ENCODE data around the gene DIPK1B.
A peak's percentile ranks its signal among the peaks of the same experiment; 100 is the strongest.

The DIPK1B gene

DNA sequence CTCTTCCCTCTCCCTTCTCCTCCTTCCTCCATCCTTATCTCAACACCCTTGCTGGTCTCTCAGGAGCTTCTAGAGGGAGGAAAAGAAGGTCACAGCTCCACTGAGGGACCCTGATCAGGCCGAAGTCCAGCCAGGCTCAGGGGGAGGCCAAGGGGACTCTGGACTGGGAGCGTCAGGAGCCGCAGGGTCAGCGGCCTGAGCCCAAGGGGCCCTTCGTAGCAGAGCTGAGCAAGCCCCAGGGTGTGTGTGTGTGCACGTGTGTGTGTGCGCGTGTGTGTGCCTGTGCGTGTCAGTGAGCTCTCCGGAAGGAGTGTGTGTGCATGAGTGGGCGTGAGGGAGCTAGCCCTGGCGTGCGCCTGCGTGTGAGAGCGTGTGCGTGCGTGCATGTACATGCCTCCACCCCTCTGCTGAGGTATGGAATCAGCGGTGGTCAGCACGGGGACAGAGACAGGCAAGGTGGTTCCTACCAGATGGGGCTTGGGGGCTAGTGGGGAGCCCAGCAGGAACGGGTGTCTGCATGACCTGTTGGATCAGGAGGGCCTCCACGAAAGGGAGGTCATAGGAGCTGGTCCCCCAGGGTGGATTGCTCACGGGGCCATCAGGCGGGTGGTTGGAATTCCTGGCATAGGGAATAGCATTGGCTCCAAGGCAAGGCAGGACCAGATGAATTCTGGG, 15.1 kb upstream of the DIPK1B start (continued):
- TF ChIP-seq, protein P1, sequence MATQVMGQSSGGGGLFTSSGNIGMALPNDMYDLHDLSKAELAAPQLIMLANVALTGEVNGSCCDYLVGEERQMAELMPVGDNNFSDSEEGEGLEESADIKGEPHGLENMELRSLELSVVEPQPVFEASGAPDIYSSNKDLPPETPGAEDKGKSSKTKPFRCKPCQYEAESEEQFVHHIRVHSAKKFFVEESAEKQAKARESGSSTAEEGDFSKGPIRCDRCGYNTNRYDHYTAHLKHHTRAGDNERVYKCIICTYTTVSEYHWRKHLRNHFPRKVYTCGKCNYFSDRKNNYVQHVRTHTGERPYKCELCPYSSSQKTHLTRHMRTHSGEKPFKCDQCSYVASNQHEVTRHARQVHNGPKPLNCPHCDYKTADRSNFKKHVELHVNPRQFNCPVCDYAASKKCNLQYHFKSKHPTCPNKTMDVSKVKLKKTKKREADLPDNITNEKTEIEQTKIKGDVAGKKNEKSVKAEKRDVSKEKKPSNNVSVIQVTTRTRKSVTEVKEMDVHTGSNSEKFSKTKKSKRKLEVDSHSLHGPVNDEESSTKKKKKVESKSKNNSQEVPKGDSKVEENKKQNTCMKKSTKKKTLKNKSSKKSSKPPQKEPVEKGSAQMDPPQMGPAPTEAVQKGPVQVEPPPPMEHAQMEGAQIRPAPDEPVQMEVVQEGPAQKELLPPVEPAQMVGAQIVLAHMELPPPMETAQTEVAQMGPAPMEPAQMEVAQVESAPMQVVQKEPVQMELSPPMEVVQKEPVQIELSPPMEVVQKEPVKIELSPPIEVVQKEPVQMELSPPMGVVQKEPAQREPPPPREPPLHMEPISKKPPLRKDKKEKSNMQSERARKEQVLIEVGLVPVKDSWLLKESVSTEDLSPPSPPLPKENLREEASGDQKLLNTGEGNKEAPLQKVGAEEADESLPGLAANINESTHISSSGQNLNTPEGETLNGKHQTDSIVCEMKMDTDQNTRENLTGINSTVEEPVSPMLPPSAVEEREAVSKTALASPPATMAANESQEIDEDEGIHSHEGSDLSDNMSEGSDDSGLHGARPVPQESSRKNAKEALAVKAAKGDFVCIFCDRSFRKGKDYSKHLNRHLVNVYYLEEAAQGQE (tag by site-specific recombination; IDR thresholded peaks at IDR 0.05), result no peak
- TF ChIP-seq ZNF626 (tag by site-specific recombination; IDR thresholded peaks at IDR 0.05), result no peak
- TF ChIP-seq SCRT2 (tag by site-specific recombination; IDR thresholded peaks at IDR 0.05), result peak; percentile 55
- TF ChIP-seq, protein P2, sequence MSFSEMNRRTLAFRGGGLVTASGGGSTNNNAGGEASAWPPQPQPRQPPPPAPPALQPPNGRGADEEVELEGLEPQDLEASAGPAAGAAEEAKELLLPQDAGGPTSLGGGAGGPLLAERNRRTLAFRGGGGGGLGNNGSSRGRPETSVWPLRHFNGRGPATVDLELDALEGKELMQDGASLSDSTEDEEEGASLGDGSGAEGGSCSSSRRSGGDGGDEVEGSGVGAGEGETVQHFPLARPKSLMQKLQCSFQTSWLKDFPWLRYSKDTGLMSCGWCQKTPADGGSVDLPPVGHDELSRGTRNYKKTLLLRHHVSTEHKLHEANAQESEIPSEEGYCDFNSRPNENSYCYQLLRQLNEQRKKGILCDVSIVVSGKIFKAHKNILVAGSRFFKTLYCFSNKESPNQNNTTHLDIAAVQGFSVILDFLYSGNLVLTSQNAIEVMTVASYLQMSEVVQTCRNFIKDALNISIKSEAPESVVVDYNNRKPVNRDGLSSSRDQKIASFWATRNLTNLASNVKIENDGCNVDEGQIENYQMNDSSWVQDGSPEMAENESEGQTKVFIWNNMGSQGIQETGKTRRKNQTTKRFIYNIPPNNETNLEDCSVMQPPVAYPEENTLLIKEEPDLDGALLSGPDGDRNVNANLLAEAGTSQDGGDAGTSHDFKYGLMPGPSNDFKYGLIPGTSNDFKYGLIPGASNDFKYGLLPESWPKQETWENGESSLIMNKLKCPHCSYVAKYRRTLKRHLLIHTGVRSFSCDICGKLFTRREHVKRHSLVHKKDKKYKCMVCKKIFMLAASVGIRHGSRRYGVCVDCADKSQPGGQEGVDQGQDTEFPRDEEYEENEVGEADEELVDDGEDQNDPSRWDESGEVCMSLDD (tag by site-specific recombination; IDR thresholded peaks at IDR 0.05), result no peak
- no peak for TF ChIP-seq ZNF549 (tag by site-specific recombination; IDR thresholded peaks at IDR 0.05)
- no peak for TF ChIP-seq SP7 (tag by site-specific recombination; IDR thresholded peaks at IDR 0.05)
- TF ChIP-seq, protein P3, sequence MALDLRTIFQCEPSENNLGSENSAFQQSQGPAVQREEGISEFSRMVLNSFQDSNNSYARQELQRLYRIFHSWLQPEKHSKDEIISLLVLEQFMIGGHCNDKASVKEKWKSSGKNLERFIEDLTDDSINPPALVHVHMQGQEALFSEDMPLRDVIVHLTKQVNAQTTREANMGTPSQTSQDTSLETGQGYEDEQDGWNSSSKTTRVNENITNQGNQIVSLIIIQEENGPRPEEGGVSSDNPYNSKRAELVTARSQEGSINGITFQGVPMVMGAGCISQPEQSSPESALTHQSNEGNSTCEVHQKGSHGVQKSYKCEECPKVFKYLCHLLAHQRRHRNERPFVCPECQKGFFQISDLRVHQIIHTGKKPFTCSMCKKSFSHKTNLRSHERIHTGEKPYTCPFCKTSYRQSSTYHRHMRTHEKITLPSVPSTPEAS (tag by site-specific recombination; IDR thresholded peaks at IDR 0.05), result peak; percentile 87
- no peak for TF ChIP-seq ZBTB20 (tag by site-specific recombination; IDR thresholded peaks at IDR 0.05)
- no peak for TF ChIP-seq ZNF37A (tag by site-specific recombination; IDR thresholded peaks at IDR 0.05)
- no peak for TF ChIP-seq ZNF175 (tag by site-specific recombination; IDR thresholded peaks at IDR 0.05)
- TF ChIP-seq ZNF664 (tag by site-specific recombination; IDR thresholded peaks at IDR 0.05), result no peak
- TF ChIP-seq ZNF791 (tag by site-specific recombination; IDR thresholded peaks at IDR 0.05), result no peak
- no peak for TF ChIP-seq KLF8 (tag by site-specific recombination; IDR thresholded peaks at IDR 0.05)
- TF ChIP-seq BCL11A (tag by site-specific recombination; IDR thresholded peaks at IDR 0.05; ENCODE audit: low read depth), result no peak
- no peak for TF ChIP-seq ZBTB21 (tag by site-specific recombination; IDR thresholded peaks at IDR 0.05)
- TF ChIP-seq GLIS2 (tag by site-specific recombination; IDR thresholded peaks at IDR 0.05), result peak; percentile 34
- no peak for TF ChIP-seq ZNF776 (tag by site-specific recombination; IDR thresholded peaks at IDR 0.05; ENCODE audit: borderline replicate concordance)
- no peak for TF ChIP-seq ZNF19 (tag by site-specific recombination; IDR thresholded peaks at IDR 0.05; ENCODE audit: low read depth)
- no peak for TF ChIP-seq ZNF394 (tag by site-specific recombination; IDR thresholded peaks at IDR 0.05; ENCODE audit: borderline replicate concordance)
- TF ChIP-seq ZNF350 (tag by site-specific recombination; IDR thresholded peaks at IDR 0.05), result no peak
- TF ChIP-seq, protein P4, sequence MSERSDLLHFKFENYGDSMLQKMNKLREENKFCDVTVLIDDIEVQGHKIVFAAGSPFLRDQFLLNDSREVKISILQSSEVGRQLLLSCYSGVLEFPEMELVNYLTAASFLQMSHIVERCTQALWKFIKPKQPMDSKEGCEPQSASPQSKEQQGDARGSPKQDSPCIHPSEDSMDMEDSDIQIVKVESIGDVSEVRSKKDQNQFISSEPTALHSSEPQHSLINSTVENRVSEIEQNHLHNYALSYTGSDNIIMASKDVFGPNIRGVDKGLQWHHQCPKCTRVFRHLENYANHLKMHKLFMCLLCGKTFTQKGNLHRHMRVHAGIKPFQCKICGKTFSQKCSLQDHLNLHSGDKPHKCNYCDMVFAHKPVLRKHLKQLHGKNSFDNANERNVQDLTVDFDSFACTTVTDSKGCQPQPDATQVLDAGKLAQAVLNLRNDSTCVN (tag by site-specific recombination; optimal IDR thresholded peaks at IDR 0.05), result peak; percentile 6
- TF ChIP-seq, protein P5, sequence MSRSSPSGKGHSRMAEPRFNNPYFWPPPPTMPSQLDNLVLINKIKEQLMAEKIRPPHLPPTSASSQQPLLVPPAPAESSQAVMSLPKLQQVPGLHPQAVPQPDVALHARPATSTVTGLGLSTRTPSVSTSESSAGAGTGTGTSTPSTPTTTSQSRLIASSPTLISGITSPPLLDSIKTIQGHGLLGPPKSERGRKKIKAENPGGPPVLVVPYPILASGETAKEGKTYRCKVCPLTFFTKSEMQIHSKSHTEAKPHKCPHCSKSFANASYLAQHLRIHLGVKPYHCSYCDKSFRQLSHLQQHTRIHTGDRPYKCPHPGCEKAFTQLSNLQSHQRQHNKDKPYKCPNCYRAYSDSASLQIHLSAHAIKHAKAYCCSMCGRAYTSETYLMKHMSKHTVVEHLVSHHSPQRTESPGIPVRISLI (tag by site-specific recombination; IDR thresholded peaks at IDR 0.05), result no peak

All from HEK293 (cell line).